ENCODE data around the gene CCDC91.

CCDC91 gene

DNA sequence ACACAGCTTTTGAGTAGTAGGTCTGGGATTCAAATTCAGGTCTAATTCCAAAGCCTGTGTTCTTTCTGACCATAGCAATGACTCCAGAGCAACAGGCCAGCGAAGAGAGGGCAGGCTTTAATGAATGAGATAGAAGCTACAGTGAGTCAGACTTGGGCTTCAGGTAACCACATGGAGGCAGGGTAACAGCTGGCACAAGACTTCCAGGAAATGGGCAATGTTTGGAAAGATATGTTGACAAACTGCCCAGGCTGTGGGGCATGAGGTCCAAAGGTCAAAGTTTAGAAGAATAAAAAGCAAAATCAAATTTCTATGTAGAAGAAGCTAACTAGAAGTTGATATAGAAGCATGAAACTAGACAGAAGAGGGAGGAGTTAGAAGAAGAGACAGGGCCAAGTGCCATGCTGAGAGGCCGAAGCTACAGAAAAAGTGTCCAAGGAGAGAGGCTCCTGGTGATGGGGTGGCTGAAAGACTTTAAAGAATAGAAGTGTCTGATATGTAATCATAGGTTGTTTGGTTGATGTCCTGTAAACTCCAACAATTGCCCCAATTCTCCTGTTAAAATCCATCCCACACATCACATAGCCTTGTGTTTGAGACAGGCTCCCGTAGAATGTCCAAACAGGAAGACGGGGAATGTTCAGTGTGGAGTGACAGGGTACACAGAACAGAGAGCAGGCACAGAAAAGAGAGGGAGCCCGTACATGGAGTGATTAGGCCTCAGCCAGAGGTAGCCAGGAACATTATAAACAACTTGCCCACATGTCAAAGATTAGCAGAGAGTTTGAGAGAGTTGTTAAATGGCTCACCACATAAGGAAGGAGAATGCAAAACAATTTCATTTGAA lies 384.7 kb downstream of the CCDC91 start:
- no peak for DNase-seq (ENCODE audit: low read depth in 1 of 2, low spot score in 1 of 2)

DNA sequence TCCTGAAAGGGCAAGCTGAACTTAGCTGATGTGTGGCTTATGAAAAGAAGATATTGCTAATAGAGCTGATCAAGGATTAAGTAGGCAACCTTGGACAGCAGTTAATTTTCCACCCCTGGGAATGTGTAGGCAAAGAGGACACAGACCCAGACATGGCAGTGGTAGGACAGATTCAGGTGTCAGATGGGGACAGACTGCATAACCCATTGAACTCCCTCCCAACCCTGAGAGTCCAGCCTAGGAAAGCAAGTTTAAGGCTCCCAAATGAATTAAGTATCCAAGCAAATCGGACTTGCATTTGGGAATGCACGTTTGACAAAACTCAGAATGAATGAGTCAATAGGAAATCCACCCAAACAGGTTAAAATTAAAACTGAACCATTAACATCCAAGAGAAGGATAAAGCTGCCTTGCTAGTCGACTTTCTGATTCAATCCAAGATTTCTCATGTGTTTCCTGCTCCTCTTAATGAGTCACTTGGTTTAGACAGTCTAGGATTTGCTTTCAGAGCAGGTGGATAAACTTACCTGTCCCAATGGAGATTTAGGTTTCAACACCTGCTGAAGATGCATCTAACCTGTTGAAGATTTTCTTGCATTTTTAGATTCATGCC lies 385.4 kb downstream of the CCDC91 start:
- no peak for DNase-seq (ENCODE audit: low read depth in 1 of 2, low spot score in 1 of 2)

DNA sequence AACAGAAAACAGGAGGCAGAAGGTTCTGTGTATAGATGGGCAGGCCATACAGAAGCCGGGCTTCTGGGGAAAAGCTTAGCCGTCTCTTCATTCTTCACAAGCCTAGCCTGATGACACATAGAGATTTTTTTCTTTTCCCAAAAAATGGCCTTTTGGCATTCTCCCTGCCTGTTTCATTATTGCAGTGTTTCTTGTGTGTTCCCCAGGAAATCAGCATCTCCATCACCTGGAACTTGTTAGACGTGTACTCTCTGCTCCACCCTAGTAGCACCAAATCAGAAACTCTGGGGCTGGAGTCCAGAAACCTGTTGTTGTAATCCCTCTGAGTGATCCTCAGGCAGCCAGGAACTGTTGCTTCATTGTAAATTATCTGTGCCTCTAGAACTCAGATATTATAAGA lies 388.1 kb downstream of the CCDC91 start:
- no peak for DNase-seq (ENCODE audit: low read depth in 1 of 2, low spot score in 1 of 2)

DNA sequence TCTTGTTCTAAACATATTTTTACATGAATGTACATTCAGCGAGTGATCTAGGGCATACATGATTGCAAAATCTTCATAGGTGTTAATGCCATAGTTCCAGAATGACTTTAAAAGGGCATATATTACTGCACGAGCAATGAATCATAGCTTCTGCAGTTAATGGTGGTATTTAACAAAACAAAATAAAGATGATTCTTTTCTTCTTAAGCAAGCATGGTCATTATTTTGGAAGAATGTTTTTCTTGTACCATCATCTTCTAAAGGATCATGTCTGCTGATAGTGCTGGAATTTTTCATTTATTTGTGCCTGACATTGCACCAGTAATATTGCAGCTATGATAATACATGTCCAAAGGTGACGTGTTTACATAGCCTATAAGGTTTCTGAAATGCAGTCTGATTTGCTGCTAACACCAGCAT lies 388.6 kb downstream of the CCDC91 start:
- no peak for DNase-seq (ENCODE audit: low read depth in 1 of 2, low spot score in 1 of 2)

DNA sequence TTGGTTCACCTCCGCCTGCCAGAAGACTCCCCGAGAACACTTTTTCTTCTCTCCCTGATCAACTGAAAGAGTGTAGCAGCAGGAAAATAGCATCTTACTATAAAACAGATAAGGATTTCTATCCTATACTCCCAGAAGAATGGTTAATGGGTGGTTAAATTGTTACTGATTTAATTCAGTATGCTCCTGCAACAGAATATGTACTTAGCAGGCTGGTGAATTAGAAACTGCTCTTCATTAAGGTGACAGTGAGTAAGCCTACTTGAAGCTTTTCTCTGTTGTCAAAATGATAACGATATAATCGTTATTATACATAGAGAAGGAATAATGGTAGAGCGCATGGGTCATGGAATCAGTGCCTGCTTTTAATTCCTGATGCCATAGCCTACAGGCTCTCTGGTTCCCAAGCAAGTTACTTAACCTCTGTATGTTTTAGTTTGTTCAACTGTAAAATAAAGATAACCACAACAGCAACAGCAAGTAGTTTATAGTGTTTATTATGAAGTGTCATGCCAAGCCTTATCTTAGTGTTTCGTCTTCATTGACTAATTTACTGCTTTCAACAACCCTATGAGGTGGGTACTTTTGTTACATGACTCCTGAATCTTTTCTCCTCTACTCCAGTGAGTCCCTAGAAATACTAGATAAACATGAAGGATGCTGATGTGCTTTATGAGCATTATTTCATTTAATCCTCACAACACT lies 392.6 kb downstream of the CCDC91 start:
- no peak for DNase-seq (ENCODE audit: low read depth in 1 of 2, low spot score in 1 of 2)

DNA sequence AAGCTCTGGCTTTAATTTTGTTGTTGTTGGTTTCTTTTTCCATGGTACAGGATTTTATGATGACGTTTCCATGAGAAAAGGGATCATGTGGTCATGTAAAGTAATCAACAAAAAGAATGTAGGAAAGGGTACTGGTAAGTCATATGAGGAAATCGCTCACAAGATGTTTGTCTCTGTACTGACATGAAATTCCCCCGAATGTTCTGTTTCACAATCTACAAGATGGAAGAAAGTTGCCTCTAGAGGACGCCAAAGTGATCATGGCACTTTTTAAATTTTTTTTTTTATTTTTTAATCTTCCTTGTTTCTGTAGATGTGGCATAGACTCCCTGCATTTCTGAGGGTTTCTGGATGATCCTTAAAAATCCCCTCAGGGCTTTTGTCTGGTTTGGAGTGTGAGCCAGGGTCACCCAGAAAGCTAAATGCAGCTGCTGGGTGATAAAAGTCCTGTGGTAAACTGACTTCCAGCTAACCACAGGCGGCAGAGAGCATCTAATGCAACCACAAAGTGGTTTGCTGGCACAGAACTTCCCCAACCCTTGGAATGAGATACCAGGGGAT lies 393.5 kb downstream of the CCDC91 start:
- DNase-seq (ENCODE audit: low read depth in 1 of 2, low spot score in 1 of 2): no peak

DNA sequence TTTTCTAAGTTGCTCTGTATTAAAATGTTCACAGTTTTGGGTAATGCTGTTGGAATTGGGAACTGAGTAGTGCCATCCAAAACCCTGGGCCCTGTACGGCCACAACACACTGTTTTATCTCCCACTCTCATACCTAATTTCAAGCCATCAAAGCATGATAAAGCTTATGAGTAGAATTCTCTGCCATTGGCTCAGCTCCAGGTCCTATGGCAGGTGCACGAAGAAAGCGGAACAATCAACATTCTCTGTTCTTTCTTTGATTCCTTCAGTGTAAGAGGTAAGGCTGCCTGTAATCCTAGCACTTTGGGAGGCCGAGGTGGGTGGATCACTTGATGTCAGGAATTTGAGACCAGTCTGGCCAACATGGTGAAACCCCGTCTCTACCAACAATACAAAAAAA lies 394.9 kb downstream of the CCDC91 start:
- DNase-seq (ENCODE audit: low read depth in 1 of 2, low spot score in 1 of 2): no peak

DNA sequence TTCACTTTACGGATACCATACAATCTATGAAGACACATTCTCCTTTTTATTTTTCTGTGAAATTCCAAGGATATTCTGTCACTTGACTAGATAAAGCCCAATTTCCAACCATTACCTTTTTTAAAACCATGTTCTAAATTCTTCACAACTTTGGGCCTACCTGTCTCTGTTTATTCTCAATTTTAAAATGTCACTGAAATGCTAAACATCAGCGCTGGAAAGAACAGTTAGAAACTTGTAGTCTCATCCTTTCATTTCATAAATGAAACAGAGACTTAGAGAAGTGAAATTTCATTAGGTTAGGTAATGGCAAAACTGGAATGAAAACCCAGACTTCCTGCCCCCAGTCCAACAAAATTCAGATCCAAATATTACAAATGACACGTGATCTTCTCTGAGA lies 396.2 kb downstream of the CCDC91 start:
- no peak for DNase-seq (ENCODE audit: low read depth in 1 of 2, low spot score in 1 of 2)

DNA sequence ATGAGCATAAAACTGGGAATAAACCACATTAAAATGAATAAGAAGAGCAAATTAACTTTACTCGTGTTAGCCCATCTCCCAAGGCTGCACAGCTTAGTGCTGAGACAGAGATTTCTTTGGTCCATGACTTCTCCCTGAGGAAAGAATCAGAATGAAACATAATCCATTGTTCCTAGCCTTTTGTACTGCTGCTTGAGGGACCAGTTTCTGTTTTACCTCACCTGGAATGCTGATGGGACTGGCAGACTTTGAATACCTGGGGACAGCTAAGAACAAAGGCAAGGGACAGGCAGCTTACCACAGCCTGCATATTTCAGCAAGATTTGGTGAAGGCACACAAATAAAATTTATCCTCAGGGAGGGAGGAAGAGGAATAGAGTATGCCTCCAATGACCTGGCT lies 401.6 kb downstream of the CCDC91 start:
- no peak for DNase-seq (ENCODE audit: low read depth in 1 of 2, low spot score in 1 of 2)

Data from stimulated activated CD4-positive, alpha-beta T cell treated with anti-CD3 and anti-CD28 coated beads, Interleukin-15, amount 100 ng/mL, for 1 hour (primary cell).